ENCODE measurements around the gene PEPD. TPM values are rescaled to one million over a fixed set of nuclear protein-coding genes. Genes with fewer than 3 reads are reported as not detected.

Gene PEPD
- total RNA-seq, 1 experiment from 2014 or later, result 180 TPM

DNA sequence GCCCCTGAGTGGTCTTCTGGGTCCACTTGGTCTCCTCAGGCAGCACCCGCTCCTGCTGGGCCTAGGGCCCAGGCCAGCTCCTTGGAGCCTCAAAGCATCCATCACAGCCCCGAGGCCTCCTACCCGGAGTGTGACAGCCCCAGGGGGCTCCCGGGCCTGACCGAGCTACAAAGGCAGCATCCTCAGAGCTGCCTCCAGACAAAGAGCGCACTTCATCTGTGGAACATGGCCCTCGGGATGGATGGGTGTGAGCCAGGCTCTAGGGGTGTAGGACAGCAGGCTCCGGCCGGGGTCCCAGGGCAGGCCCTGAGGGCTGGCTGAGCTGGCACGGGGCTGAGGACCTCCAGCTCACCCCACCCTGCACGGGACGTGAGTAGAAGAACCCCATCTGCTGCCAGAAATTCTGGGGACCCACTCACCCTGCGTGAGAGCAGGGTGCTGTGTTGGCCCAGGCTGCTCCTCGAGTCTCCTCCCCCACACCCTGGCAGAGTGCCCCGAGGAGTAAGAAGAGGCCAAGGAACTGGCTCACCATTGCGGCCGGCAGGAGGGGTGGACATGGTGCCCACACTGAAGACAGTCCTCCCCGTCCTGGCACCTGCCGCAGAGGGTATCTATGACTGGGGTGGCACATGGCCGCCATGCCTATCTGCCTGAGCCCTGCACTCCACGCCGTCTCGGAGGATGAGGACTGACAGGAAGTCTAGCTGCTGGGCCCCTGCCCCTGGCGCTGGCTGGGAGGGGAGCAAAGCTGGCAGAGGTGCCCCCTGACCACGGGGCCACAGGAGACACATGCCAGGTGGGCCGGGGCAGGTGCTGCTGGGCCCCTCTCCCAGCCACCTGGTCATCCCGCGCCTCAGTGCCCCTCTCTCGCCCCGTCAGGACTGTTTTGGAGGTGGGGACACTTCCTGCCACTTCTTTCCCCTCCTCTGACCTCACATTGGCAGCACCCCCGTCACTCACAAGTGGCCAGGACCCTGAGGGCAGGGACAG is 125.7 kb downstream of the PEPD start:
- DNase-seq (ENCODE audit: low spot score), result no peak
- in situ Hi-C loops (cut with HindIII; ENCODE audit: low sequenced_read_pairs), result no loop called here

DNA sequence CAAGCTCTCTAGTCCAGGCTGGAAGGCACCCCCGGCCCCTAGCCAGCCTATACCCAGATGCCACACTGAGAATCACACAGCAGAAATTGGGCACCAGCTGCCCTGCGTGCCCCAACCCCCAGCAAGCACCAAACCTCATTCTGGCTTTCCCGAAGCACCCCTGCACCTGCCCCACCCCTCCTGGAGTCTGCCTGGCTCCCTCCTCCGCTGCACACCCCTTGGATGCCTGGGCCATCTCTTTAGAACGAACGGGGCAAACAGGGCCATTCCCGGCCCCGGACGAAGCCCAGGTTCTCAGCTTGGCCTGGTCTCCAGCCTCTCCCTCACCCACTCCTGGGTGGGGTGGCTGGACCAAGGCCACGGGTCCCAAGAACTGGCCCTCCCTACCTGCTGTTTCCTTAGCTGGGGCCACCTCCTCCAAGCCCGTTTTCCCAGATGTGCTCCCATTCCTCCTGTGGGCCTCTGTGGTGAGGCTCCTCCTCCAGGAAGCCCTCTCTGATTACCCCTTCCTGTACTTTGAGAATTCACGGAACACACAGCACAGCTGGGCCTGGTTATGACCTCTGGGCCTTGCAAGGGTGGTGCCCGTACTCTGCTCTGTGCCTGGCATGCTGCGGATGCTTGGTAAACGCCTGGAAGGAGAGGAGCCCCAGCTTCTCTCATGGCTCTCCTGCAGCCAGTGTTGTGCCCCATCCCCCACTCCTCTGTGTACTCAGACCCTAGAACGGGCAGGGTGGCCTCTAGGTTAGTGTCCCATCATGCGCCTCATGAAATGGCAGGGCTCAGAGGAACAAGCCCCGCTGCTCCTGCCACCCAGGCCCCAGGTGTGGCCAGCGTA is 126.6 kb downstream of the PEPD start:
- no peak for DNase-seq (ENCODE audit: low spot score)
- in situ Hi-C loops (cut with HindIII; ENCODE audit: low sequenced_read_pairs), result no loop called here

DNA sequence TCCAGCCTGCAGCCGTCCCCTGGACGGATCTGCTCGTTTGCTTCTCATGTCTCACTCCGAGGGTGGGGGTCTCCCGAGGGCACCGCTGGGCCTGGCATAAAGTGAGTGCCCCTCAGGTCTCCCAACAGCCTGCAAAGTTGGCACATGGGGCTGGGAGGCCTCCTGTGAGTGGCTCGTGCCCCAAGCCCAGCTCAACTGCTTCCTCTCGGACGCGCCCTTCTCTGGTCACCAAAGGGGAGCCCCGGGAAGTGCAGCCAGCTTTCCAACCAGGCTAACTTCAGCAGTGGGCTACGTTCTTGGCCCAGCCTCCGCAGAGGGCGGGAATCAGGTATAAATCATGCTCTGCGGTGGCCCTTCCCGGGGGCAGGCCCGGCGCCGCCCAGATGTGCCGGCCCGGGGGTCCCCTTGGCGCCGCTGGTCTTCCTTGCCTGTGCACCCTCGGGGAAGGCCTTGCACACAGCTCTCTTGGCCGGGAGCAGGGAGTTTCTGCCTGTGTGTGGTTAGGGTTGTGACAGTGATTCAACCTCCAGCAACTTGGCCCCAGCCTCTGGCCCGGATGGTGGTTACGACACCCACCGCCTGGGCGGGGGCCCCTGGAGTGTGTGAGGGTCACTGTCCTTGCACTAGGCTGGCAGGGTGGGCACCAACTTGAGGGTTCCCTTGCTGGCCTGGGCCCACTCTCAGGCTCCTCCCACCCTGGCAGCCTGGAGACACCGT is 127.4 kb downstream of the PEPD start:
- no peak for DNase-seq (ENCODE audit: low spot score)
- in situ Hi-C loops (cut with HindIII; ENCODE audit: low sequenced_read_pairs), result no loop called here

DNA sequence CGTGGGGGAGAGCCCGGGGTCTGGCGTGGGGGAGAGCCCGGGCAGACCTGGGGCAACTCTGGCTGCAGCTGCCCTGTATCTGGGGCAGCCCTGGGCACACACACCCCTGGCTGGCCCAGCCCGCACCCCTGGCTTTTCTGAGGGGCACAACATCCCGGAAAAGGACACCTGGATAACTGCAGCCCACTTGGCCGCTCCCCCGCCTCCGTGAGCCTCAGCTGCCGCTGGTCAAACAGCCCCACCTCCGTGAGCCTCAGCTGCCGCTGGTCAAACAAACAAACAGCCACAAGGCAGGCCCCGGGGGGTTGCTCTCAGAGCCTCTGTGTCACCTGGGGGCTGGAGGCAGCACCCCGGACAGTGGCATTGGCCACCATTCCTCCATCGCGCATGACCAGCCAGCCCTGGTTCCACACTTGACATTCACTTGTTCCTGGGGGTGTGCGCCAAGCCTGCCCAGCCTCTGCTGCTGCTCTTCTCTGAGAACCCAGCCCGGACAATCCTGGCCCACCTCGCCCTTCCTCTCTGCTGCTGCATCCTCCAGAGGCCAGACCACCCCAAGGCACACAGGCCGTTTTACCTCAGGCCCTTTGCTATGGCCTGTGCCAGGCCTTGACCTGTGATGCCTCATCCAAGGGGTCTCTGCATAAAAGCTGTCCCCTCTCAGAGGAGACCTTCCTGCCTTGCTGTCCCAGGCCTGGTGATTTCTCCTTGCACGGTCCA is 128.1 kb downstream of the PEPD start:
- in situ Hi-C loops (cut with HindIII; ENCODE audit: low sequenced_read_pairs), result no loop called here

DNA sequence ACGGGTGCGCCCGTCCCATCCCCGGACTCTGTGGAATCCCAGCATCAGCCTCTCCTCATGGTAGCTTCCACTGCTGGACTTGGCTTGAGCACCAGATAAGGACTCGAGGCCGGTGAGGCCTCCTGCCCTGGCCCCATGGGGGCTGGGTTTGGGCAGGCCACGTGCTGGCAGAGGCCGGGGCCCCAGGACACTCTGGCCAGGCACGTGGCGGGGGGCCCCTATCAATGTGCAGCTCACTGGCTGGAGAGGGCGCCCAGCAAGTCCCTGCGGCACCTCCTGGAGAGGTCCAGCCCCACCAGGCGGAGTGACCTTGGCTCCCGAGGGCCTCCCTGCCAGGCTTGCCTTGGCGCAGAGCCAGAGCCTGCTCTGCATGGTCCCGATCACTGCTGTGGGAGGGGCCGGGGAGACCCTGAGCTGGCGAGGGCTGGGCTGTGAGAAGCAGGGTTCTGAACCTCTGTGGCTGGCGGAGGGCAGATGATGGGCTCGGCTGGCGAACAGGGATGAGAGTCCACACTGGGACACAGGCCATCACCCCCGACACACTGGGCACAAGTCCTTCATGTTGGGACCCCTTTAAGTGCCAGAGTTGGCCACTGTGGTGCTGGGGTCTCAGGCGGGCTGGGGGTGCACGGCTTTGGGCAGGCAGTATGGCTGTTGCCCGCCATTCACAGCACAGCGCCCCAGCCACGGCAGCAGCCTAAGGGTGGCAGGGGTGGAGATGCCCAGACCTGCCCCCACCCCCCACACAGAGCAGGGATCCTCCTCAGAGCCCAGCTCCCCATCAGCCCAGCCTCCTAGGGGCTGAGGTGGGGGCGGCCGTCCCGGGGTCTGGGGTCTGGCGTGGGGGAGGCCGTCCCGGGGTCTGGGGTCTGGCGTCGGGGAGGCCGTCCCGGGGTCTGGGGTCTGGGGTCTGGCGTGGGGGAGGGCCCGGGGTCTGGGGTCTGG is 129.0 kb downstream of the PEPD start:
- DNase-seq (ENCODE audit: low spot score), result no peak
- in situ Hi-C loops (cut with HindIII; ENCODE audit: low sequenced_read_pairs), result no loop called here

More for the DNA sequence above, 128.1 kb downstream of the PEPD start:
- no peak for DNase-seq (ENCODE audit: low spot score)

DNA sequence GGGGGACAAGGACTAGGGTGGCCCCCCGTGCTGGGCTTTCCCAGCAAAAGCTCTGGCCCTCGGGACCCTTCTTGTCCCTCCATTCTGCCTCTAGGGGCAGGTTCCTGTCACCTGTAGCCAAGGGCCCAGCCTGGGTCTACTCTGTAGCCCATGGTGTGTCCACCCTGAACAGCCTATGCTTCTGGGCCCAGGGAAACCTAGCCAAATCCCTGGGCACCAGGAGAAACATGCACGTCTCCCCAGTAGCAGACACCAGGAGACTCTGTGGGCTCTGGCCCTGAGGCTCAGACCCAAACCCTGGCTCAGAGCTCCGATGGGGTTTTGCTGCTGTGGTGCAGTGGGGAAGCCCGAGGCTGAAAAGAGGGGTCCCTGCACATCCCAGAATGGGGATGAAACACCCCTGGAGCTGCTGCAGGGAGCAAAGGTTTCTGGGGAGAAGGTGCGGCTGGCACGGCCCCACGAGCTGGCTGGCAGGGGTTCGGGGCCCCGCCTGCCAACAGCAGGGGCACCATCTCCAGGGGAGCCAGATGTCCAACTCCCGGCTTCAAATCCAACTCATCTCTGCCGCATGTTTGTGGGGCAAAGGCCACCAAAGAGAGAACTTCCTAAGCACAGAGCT is 129.9 kb downstream of the PEPD start:
- in situ Hi-C loops (cut with HindIII; ENCODE audit: low sequenced_read_pairs), result no loop called here
- no peak for DNase-seq (ENCODE audit: low spot score)

DNA sequence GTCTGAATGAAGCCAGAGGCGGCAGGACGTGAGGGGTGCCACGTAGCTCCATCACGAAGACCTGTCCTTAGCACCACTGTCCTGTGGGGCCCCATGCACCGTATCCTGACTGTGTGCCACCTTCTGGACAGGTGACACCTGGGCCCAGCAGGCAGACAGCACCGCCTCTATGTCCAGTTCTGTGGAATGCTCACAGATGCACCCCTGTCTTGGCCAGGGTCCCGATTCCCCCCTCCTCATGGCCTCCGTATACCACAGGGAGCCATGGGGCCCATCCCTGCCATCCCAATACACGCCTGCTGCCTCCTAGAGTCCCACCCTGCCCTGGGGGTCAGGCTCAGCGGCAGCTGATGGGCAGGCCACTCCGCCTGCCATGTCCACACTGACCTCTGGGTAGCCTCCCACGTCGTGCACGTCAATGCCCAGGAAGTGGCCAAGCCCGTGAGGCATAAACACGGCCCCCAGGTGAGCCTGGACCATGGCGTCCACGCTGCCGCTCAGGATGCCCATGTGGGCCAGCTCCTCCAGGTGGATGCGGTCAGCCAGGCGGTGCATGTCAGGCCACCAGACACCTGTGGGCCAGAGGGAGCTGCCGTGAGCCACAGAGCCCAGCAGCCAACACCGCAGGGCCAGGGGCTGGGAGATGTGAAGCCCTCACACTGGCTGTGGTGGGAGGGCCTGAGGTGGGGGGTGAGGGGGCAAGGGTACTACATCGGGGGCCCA is 130.5 kb downstream of the PEPD start:
- no peak for DNase-seq (ENCODE audit: low spot score)

DNA sequence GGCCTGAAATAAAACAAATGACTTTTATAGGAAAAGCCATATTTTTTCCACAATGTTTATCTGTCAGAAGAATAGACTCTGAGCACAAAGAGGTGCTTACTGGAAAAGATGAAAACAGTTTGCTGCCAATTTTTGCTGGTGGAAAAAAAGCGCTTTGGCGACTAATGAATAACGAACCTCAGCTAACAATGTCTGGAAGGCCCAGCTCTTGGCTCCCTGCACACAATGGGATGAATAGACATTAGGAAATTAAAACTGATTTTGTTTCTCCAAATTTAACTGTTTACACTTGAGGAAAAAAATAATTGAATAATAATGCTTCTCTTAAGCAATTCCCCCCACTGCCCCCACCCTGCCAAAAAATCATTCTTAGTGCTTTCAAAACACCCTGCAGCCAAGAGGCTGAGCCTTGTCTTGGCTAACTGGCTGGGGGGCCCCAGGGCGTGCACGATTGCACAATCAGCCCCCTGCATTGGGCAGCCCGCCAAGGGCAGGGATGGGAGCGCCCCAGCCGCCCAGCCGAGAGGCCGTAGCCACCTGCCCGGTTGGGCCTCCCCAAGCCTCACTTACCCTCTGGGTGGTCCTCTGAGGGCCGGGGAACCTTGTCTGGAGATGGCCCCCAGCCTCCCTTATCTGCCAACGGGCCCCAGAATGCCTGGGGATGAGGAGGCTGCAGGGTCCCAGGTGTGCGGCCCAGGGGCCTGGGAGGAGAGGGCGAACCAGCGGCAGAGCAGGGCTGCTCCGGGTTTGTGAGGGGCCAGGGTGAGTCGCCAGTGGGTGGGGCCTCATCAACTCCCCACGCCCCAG is 131.3 kb downstream of the PEPD start:
- in situ Hi-C loops (cut with HindIII; ENCODE audit: low sequenced_read_pairs), result no loop called here
- DNase-seq (ENCODE audit: low spot score), result no peak

More for the DNA sequence above, 130.5 kb downstream of the PEPD start:
- in situ Hi-C loops (cut with HindIII; ENCODE audit: low sequenced_read_pairs), result no loop called here

DNA sequence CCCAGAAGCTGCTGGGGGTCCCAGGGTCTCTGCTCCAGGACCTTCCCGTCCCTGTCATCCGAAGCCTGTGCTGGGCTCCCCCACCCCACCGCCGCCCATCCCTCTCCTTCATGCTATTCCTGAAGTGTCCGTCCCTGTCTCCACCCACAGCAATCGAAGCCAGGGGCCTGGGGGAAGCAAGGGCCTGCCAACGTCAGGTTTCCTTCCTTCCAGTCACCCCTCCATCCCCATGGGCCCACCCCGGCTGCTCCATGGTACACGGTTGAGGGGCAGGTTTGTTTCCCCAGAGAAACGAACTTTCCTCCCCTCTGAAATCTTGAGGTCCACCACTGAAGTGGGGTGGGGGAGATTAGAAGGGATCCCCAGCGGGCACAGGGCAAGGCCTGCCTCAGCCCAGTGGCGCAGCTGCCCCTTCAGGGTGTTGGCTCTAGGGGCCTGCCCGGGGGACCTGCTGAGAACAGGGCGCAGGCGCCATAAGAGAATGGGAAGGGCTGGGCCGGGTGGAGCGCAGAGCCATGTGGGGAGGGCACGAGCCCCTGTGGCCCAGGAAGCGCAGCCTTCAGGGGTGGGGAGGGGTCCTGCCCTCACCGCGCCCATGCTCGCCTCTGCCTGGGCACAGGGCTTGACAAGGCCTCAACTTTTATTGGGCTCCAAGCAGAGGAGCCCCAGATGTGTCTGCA is 132.0 kb downstream of the PEPD start:
- in situ Hi-C loops (cut with HindIII; ENCODE audit: low sequenced_read_pairs), result no loop called here
- no peak for DNase-seq (ENCODE audit: low spot score)

DNA sequence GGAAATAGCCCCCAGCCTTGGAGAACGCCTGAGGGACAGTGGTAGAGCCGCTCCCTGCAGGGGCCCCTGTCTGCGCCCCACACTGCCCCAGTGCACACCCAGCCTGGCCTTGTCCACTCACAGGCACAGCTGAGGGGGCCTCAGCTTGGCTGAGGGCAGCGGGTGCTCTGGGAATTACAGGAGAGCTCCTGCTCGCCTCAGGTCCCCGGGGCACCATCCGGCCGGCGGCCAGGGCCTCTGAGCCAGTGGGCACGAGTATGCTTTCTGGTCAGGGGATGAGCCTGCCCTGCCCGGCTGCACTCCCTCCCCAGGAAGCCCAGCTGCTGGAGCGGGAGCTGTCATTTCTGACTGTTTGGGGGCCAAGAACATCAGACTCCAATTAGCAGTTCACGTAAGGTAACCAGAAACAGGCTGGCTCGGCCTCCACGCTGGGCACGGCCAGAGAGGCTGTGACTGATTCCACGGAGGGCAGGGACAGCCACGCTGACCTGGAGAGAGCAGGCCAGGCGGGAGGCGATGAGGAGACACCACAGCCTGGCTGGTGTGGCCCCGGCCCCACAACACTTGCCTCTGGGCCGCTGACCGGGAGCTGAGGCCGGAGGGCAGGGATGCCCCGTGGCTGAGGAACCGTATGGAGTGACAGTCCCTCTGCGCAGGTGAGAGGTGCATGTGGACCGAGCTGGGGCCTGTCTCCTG is 132.7 kb downstream of the PEPD start:
- in situ Hi-C loops (cut with HindIII; ENCODE audit: low sequenced_read_pairs), result no loop called here
- DNase-seq (ENCODE audit: low spot score), result no peak

DNA sequence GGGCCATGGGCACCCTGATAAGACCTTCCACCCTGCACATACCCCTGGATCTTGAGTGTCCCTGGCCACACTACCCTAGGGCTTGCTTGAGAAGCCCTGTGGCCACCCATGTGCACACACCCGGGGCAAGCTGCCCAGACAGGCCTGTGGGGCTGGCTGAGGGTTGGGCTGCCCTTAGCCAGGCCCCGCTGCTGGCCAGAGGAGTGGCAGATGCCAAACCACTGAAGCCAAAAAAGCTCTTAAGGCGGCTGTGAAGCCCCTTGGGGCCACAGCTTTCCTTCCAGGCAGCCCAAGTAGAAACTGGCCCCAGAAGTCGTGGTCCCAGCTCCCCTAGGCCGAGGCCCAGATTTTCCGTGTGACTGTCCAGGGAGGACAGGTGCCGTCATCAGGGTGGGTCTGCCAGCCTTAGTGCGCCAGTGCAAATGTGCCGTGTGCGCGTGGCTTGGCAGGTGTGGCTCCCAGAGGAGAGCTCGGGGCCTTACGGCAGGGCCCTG is 133.3 kb downstream of the PEPD start:
- no peak for DNase-seq (ENCODE audit: low spot score)
- in situ Hi-C loops (cut with HindIII; ENCODE audit: low sequenced_read_pairs), result no loop called here

DNA sequence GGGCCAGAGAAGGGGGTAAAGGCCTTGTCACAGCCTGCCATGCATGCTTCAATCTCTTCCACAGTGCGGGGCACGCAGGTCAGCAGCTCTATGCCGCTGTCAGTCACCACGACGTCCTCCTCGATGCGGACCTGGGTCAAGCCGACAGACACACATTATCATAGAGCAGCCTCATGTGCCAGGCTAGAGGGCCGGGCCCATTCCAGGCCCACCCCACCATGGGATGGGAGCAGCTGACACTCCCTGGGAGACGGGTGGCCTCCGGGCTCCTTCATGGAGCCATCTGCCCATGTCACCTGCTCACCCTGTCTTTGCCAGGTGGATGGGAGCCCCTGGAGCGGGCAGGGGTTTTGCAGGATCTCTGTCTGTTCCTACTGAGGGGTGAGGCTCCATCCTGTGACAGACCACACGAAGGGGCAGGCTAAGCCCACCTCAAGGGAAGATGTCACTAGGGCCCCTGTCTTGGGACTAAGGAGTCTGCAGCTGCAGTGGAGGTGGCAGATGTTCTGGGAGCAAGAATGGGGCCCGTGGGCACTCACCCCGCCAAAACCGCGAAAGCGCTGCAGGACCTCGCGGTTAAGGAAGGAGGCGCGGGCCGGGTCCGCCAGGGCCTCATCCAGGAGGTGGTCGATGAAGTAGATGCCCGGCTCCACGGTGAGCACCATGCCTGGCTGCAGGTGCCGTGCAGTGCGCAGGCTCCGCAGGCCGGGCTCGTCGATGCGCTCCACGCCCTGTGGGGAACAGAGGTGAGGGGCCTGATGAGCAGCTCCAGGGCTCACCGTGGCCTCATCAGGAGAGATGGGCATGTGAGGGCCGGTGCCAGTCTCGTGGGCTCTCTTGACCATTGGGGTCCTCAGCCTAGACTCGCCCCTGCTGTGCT is 134.0 kb downstream of the PEPD start:
- in situ Hi-C loops (cut with HindIII; ENCODE audit: low sequenced_read_pairs), result no loop called here
- DNase-seq (ENCODE audit: low spot score), result peak; percentile 57

DNA sequence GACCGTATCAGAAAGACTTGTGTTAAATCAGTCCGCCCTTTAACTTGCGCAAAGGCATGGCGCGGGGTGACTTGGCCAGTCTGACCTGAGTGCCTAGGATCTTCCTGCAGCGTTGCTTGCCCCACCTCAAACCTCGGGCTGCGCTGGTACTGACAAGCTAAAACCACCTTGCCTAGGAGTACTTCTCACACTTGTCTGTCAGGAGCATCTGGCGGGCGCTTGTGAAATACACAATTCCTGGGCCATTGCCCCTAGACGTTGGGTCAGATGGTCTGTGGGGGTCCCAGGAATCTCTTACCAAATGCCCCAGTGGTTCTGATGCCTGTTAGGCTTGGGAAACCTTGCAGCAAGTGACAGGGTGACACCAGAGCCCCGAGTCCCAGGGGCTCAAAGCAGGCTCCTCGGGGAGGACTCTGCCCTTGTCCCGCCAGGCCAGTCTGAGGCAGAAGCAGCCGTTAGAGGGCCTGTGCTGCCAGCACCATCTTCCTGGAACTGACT is 135.2 kb downstream of the PEPD start:
- in situ Hi-C loops (cut with HindIII; ENCODE audit: low sequenced_read_pairs), result no loop called here
- no peak for DNase-seq (ENCODE audit: low spot score)

DNA sequence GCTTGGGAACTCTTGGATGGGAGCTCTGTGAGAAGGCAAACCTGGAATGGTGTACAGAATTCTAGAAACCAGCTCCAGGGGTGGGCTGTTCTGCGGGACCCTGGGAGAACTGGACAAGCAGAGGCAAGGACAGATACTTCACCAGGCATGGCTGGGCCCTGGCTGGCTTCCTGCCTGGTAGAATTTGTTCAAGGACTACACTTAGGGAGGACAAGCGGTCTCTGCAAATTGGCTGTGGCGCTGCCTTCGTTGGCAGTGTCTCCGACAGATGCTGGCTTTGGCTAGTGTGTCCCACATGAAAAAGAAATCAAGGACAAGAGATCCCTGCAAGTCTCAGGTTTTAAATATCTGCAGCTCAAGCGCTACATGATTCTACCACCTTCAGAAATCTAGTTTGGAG is 135.6 kb downstream of the PEPD start:
- in situ Hi-C loops (cut with HindIII; ENCODE audit: low sequenced_read_pairs), result no loop called here

More for the DNA sequence above, 135.6 kb downstream of the PEPD start:
- DNase-seq (ENCODE audit: low spot score), result peak; percentile 40
